Measurements from ENCODE around the gene MXRA8. TPM values are rescaled to one million over a fixed set of nuclear protein-coding genes. Genes with fewer than 3 reads are reported as not detected.

Gene MXRA8
- total RNA-seq, 4 donors from 2014 or later, result 57.1 to 143 (median 106) TPM

- Histone ChIP-seq H3K27me3 (no peaks in the 10 kb centered on the region), H3K4me3 (replicated peaks in 1 of 3) (no peak overlapping the region), H3K27ac (no peak overlapping the region), H3K36me3 (no peaks in the 10 kb centered on the region), H3K9me3 (no peaks in the 10 kb centered on the region), H3K4me1 (peaks cover 2% of the 10 kb centered on the region in 2 donors)
- no peak for DNase-seq
- TF ChIP-seq POLR2A (IDR thresholded peaks at IDR 0.05), result no peak
- TF ChIP-seq CTCF (IDR thresholded peaks at IDR 0.05), result no peak
- intact Hi-C loops (cut with DNase I), result no loop called here
- 94 to 97% methylated on average over 3 of the region's 3 CpGs for WGBS, 2 donors
Observed at GRCh38 chr1:1366699-1367066, 8.3 kb upstream of the MXRA8 start.

GRCh38 chr1:1365875-1366698 lies 7.7 kb upstream of the MXRA8 start:
- Histone ChIP-seq H3K4me1 (peaks cover 0 to 5% of the 10 kb centered on the region in 2 donors), H3K27ac (no peak overlapping the region), H3K36me3 (no peaks in the 10 kb centered on the region), H3K9me3 (no peaks in the 10 kb centered on the region), H3K4me3 (replicated peaks in 1 of 3) (no peak overlapping the region), H3K27me3 (no peaks in the 10 kb centered on the region)
- intact Hi-C loops (cut with DNase I), result no loop called here
- no peak for TF ChIP-seq POLR2A (IDR thresholded peaks at IDR 0.05)
- TF ChIP-seq CTCF (IDR thresholded peaks at IDR 0.05), result no peak
- no peak for DNase-seq
- 84% methylated on average over 10 of the region's 10 CpGs for WGBS, 2 donors

- Histone ChIP-seq H3K4me3 (replicated peaks in 1 of 3) (no peak overlapping the region), H3K4me1 (peaks cover 10 to 23% of the 10 kb centered on the region in 2 donors), H3K27ac (no peak overlapping the region), H3K36me3 (no peaks in the 10 kb centered on the region), H3K9me3 (no peaks in the 10 kb centered on the region), H3K27me3 (no peaks in the 10 kb centered on the region)
- WGBS, 2 donors, result 81% methylated on average over 12 to 14 of the region's 14 CpGs
- DNase-seq, result no peak
- intact Hi-C loops (cut with DNase I), result no loop called here
- no peak for TF ChIP-seq CTCF (IDR thresholded peaks at IDR 0.05)
- TF ChIP-seq POLR2A (IDR thresholded peaks at IDR 0.05), result no peak
Observed at GRCh38 chr1:1364266-1364665, 5.9 kb upstream of the MXRA8 start.

GRCh38 chr1:1361982-1362423 lies 3.6 kb upstream of the MXRA8 start:
- no peaks in the 10 kb centered on the region for H3K36me3 ChIP-seq
- TF ChIP-seq CTCF (IDR thresholded peaks at IDR 0.05), result no peak
- TF ChIP-seq POLR2A (IDR thresholded peaks at IDR 0.05), result no peak
- H3K4me1 ChIP-seq, result peaks cover 28 to 45% of the 10 kb centered on the region in 2 donors
- 28 to 30% methylated on average over 9 to 13 of the region's 13 CpGs for WGBS, 2 donors
- H3K27ac ChIP-seq, result peak overlapping the region in 1 of 3 donors; percentile 44
- no peak overlapping the region for H3K4me3 ChIP-seq (replicated peaks in 1 of 3)
- H3K27me3 ChIP-seq, result no peaks in the 10 kb centered on the region
- no peak for DNase-seq
- H3K9me3 ChIP-seq, result no peaks in the 10 kb centered on the region
- intact Hi-C loops (cut with DNase I), result no loop called here

GRCh38 chr1:1361233-1361981 lies 3.1 kb upstream of the MXRA8 start:
- H3K4me3 ChIP-seq (replicated peaks in 1 of 3), result no peak overlapping the region
- 79% methylated on average over 27 of the region's 35 CpGs for WGBS, 2 donors
- DNase-seq, result no peak

More at GRCh38 chr1:1361233-1361981, 3.1 kb upstream of the MXRA8 start:
- no peaks in the 10 kb centered on the region for H3K9me3 ChIP-seq
- TF ChIP-seq POLR2A (IDR thresholded peaks at IDR 0.05) (no peak), CTCF (IDR thresholded peaks at IDR 0.05) (no peak)
- no peaks in the 10 kb centered on the region for H3K27me3 ChIP-seq
- H3K36me3 ChIP-seq, result no peaks in the 10 kb centered on the region
- peak overlapping the region in 1 of 3 donors; percentile 44 for H3K27ac ChIP-seq
- intact Hi-C loops (cut with DNase I), result no loop called here
- H3K4me1 ChIP-seq, result peaks cover 34 to 51% of the 10 kb centered on the region in 2 donors

Data from thyroid gland (tissue), 4 donors.